ENCODE data around the gene DARS1. TPM values are rescaled to one million over a fixed set of nuclear protein-coding genes. Genes with fewer than 3 reads are reported as not detected.

Gene DARS1
- polyA plus RNA-seq, 1 of the 3 experiments (the other 2 are of a cell fraction) = 52.2 TPM

DNA sequence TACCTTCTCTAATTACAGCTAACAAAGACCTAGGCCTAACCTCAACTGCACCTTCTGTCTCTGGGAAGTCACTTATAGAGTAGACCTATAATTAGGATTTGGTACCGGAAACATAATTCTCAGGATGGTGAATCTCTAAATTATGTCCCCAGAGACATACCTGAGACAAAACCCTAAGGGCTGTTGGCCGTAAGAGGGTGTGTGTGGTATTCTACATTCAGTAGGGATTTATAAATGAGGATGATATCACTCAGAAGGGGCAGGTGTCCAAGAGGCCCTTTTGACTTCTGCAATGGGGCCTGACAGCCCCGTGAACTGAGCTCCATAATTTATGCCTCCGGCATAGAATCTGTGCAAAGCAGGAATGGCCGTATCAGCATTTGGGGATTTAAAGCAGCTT is 13.5 kb upstream of the DARS1 start:
- ChIA-PET POLR2A (no interaction called here), CTCF (interaction anchor here (0.6 to 4.1 kb wide), 9 partner anchors 21 to 1837 kb away, joined by 3 to 46 read pairs (median 5); no protein-coding TSS in a partner anchor)
- no peaks in the 10 kb centered on the region for H4K20me1 ChIP-seq (ENCODE audit: insufficient read depth)

GRCh38 chr2:135997380-135997779 is 12.0 kb upstream of the DARS1 start:
- H3K4me3 ChIP-seq (ENCODE audit: low read depth in 2 of 2, low read length in 1 of 2) = no peak overlapping the region
- peak; percentile 83 for DNase-seq
- no peaks in the 10 kb centered on the region for H3K36me3 ChIP-seq (replicated peaks in 1 of 2; ENCODE audit: control insufficient read depth in 1 of 2, insufficient read depth in 2 of 2, low read length in 1 of 2)
- no peak overlapping the region for H3K9ac ChIP-seq
- no peak overlapping the region for H3K4me2 ChIP-seq
- H3K27me3 ChIP-seq (ENCODE audit: insufficient read depth) = no peaks in the 10 kb centered on the region
- no peaks in the 10 kb centered on the region for H3F3A ChIP-seq (replicated peaks; ENCODE audit: insufficient read depth)
- H4K20me1 ChIP-seq (ENCODE audit: insufficient read depth) = no peaks in the 10 kb centered on the region
- H3K79me2 ChIP-seq (ENCODE audit: insufficient read depth) = no peaks in the 10 kb centered on the region
- CTCF ChIA-PET = interaction anchor here (0.6 to 4.1 kb wide), 38 partner anchors 10 to 652 kb away, joined by 3 to 46 read pairs (median 4); partner anchors contain the start of genes CXCR4 and DARS1
- WGBS (ENCODE audit: low lambda C conversion rate) = 84% methylated on average over 4 of the region's 5 CpGs
- H3K27ac ChIP-seq (ENCODE audit: low read depth in 2 of 2, low read length in 1 of 2) = peak overlapping the region in 1 of 2 experiments; percentile 5; a peak in 1 of 4 replicates
- H2AFZ ChIP-seq (ENCODE audit: low read depth) = no peak overlapping the region
- peak; percentile 90 for TF ChIP-seq RAD21 (IDR thresholded peaks at IDR 0.05; ENCODE audit: low read length)
- no peak for TF ChIP-seq MAX (IDR thresholded peaks at IDR 0.05; ENCODE audit: low read depth)
- TF ChIP-seq, protein P1, sequence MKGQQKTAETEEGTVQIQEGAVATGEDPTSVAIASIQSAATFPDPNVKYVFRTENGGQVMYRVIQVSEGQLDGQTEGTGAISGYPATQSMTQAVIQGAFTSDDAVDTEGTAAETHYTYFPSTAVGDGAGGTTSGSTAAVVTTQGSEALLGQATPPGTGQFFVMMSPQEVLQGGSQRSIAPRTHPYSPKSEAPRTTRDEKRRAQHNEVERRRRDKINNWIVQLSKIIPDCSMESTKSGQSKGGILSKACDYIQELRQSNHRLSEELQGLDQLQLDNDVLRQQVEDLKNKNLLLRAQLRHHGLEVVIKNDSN (IDR thresholded peaks at IDR 0.05; ENCODE audit: borderline replicate concordance, low read depth) = no peak
- peak; percentile 65; the same call in 1 of the 2 replicates for TF ChIP-seq SMC3 (IDR thresholded peaks at IDR 0.05; ENCODE audit: low read depth, low read length)
- TF ChIP-seq, protein P2, sequence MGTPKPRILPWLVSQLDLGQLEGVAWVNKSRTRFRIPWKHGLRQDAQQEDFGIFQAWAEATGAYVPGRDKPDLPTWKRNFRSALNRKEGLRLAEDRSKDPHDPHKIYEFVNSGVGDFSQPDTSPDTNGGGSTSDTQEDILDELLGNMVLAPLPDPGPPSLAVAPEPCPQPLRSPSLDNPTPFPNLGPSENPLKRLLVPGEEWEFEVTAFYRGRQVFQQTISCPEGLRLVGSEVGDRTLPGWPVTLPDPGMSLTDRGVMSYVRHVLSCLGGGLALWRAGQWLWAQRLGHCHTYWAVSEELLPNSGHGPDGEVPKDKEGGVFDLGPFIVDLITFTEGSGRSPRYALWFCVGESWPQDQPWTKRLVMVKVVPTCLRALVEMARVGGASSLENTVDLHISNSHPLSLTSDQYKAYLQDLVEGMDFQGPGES (IDR thresholded peaks at IDR 0.05; ENCODE audit: low read depth, low read length) = no peak
- H3K9me2 ChIP-seq = no peaks in the 10 kb centered on the region
- H3K4me1 ChIP-seq (ENCODE audit: control insufficient read depth in 1 of 2, insufficient read depth in 2 of 2, low read depth in 1 of 2, low read length in 1 of 2) = peaks cover 0 to 7% of the 10 kb centered on the region in 2 experiments; a peak in 1 of 4 replicates
- H3K9me3 ChIP-seq = no peaks in the 10 kb centered on the region
- POLR2A ChIA-PET = interaction anchor here (0.9 to 1.2 kb wide), 2 partner anchors 71 to 121 kb away, joined by 4 to 5 read pairs; partner anchors contain the start of gene CXCR4

More for the DNA sequence above, 13.5 kb upstream of the DARS1 start:
- peaks cover 0 to 7% of the 10 kb centered on the region in 2 experiments; a peak in 1 of 4 replicates for H3K4me1 ChIP-seq (ENCODE audit: control insufficient read depth in 1 of 2, insufficient read depth in 2 of 2, low read depth in 1 of 2, low read length in 1 of 2)
- H2AFZ ChIP-seq (ENCODE audit: low read depth) = no peak overlapping the region
- H3K4me2 ChIP-seq = no peak overlapping the region
- 85% methylated on average over 5 of the region's 5 CpGs for WGBS (ENCODE audit: low lambda C conversion rate)
- no peaks in the 10 kb centered on the region for H3K27me3 ChIP-seq (ENCODE audit: insufficient read depth)
- no peak overlapping the region for H3K9ac ChIP-seq
- H3K9me3 ChIP-seq = no peaks in the 10 kb centered on the region
- H3K9me2 ChIP-seq = no peaks in the 10 kb centered on the region
- H3K36me3 ChIP-seq (replicated peaks in 1 of 2; ENCODE audit: control insufficient read depth in 1 of 2, insufficient read depth in 2 of 2, low read length in 1 of 2) = no peaks in the 10 kb centered on the region
- H3K79me2 ChIP-seq (ENCODE audit: insufficient read depth) = no peaks in the 10 kb centered on the region
- no peak overlapping the region for H3K4me3 ChIP-seq (ENCODE audit: low read depth in 2 of 2, low read length in 1 of 2)
- no peak overlapping the region for H3K27ac ChIP-seq (ENCODE audit: low read depth in 2 of 2, low read length in 1 of 2)
- no peaks in the 10 kb centered on the region for H3F3A ChIP-seq (replicated peaks; ENCODE audit: insufficient read depth)
- no peak for TF ChIP-seq SIN3A (IDR thresholded peaks at IDR 0.05; ENCODE audit: borderline replicate concordance, low read depth, low read length)
- no peak for TF ChIP-seq ELF1 (IDR thresholded peaks at IDR 0.05)
- TF ChIP-seq PBX3 (IDR thresholded peaks at IDR 0.05) = no peak
- TF ChIP-seq NFIC (IDR thresholded peaks at IDR 0.05; ENCODE audit: borderline replicate concordance) = no peak
- TF ChIP-seq NRF1 (IDR thresholded peaks at IDR 0.05; ENCODE audit: low read depth, low read length) = no peak
- TF ChIP-seq MEF2A (IDR thresholded peaks at IDR 0.05; ENCODE audit: borderline replicate concordance, low read depth) = no peak
- TF ChIP-seq, protein P1 (IDR thresholded peaks at IDR 0.05; ENCODE audit: borderline replicate concordance, low read depth) = no peak
- TF ChIP-seq FOXJ3 (CRISPR knock-in tag; IDR thresholded peaks at IDR 0.05) = no peak
- no peak for DNase-seq

Data from SK-N-SH (cell line).